GM13976 (cell line): ENCODE results near the gene GPR18.

Experiments
- DNase-seq: peaks from one replicate; pipeline ENCODE4 v3.0.0; 2012; ENCODE audit warnings: low spot score
- CTCF ChIP-seq: IDR thresholded peaks from 2 replicates; pipeline ENCODE4 v1.5.1; 2012; ENCODE audit warnings: borderline replicate concordance, mild to moderate bottlenecking; ENCODE audit not compliant: insufficient read depth; ENCODE audit errors: extremely low read depth, missing control alignments, control extremely low read depth
- in situ Hi-C: fragments of 300-500 bp; cut with MboI; formaldehyde crosslinking; loops from one replicate; pipeline ENCODE4 v1.12.0; 2022; ENCODE audit warnings: low sequenced_read_pairs, mixed read lengths, inconsistent platforms; ENCODE audit not compliant: unreplicated experiment

The GPR18 gene

GRCh38 chr13:99299256-99299919, 41.2 kb upstream of the GPR18 start:
- TF ChIP-seq CTCF, result no peak
- no peak for DNase-seq
- in situ Hi-C loops, result no loop called here

DNA sequence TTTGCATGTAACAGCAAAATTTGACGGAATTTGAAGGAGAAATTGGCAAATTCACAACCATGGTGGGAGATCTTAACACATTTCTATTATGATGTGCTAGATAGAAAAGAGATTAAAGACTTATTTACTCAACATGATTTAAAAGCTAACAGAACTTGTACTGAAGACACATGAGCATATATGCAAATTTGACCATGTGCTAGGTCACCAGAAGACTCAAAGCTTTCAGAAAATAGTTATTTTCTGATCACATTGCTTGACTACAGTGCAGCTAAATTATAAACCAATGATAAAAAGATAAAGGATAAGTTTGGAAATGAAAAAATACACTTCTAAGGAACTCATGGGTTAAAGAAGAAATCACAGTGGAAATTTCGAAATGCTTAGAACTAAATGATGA, 39.9 kb upstream of the GPR18 start:
- no peak for TF ChIP-seq CTCF
- DNase-seq, result no peak
- in situ Hi-C loops, result no loop called here

DNA sequence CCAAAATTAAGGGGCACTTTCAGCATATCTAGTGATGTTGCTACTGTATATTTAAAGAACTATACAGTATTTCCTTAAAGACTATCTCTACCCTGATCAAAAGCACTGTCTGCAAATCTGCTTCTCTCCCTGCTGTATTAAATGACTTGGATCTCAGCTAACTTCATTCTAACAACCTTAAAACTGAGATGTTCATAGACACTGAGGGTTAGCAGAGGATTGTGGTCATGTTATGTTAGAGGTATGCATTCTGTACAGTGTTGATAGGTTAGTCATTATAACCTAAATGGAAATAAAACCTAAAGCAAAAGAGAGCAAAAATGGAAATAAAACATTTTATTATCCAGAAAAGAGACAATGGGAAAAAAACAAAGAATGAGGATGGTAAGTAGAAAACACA, 39.2 kb upstream of the GPR18 start:
- in situ Hi-C loops, result no loop called here
- TF ChIP-seq CTCF, result no peak
- DNase-seq, result no peak

DNA sequence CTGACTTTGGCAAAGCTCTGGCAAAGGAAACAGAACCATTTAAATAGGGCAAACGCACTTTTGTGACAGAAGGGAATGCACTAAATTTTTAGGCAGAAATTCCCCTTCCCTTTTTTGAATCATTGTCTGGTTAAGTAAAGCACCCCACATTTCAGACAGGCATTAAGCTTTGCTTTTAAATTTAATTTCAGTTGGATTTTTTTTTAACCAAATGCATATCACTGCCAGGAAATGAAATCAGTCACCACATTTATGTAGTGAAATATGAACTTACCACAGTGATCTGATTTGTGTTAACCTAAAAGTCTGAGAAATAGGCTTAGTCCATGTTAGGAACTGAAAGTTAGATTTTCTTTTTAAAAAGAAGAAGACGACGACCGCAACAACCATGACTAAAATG, 38.2 kb upstream of the GPR18 start:
- no peak for TF ChIP-seq CTCF
- in situ Hi-C loops, result no loop called here
- no peak for DNase-seq

GRCh38 chr13:99295488-99296252, 37.5 kb upstream of the GPR18 start:
- in situ Hi-C loops, result no loop called here
- no peak for TF ChIP-seq CTCF
- no peak for DNase-seq

DNA sequence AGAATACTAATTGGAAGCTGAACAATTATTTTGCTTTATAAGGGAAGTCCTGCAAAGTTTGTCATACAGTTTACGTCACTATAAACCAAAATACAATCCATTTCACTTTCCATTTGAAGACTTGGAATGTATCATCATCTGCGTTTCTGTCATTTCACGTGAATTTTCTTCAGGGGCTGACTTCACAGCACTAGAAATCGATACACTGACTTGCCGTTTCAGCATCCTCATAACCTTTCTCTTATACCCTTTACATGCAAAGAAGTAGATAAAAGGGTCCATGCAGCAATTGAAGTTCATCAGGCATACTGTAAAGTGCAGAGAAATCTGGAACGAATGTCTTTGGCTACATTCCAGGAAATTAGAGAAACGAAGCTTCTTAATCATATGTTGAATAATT, 36.8 kb upstream of the GPR18 start:
- TF ChIP-seq CTCF, result no peak
- in situ Hi-C loops, result no loop called here
- DNase-seq, result no peak
